IPS-11a (cell line): Measurements from ENCODE around the gene KCNQ1.

ENCODE experiments used
- H3K4me3 ChIP-seq: one replicate; pipeline ENCODE4 v1.5.1; 2013; ENCODE audit warnings: low read depth, low read length, control low read depth

Gene KCNQ1

GRCh38 chr11:2809854-2810253 lies 365.0 kb downstream of the KCNQ1 start:
- H3K4me3 ChIP-seq: no peak overlapping the region

- no peak overlapping the region for H3K4me3 ChIP-seq
Measured at GRCh38 chr11:2810411-2811205, 365.8 kb downstream of the KCNQ1 start.

- no peak overlapping the region for H3K4me3 ChIP-seq
Measured at GRCh38 chr11:2811206-2812091, 366.6 kb downstream of the KCNQ1 start.

- H3K4me3 ChIP-seq: no peak overlapping the region
Measured at GRCh38 chr11:2812371-2812991, 367.7 kb downstream of the KCNQ1 start.

- no peak overlapping the region for H3K4me3 ChIP-seq
Measured at GRCh38 chr11:2813141-2813908, 368.5 kb downstream of the KCNQ1 start.

GRCh38 chr11:2813968-2814367 lies 369.2 kb downstream of the KCNQ1 start:
- no peak overlapping the region for H3K4me3 ChIP-seq

- H3K4me3 ChIP-seq: no peak overlapping the region
Measured at GRCh38 chr11:2814751-2815150, 369.9 kb downstream of the KCNQ1 start.

- no peak overlapping the region for H3K4me3 ChIP-seq
Measured at GRCh38 chr11:2815762-2816496, 371.1 kb downstream of the KCNQ1 start.

GRCh38 chr11:2816523-2816922 lies 371.7 kb downstream of the KCNQ1 start:
- no peak overlapping the region for H3K4me3 ChIP-seq

- no peak overlapping the region for H3K4me3 ChIP-seq
Measured at GRCh38 chr11:2816941-2817421, 372.2 kb downstream of the KCNQ1 start.

GRCh38 chr11:2817431-2817830 lies 372.6 kb downstream of the KCNQ1 start:
- H3K4me3 ChIP-seq: no peak overlapping the region

GRCh38 chr11:2818021-2818420 lies 373.2 kb downstream of the KCNQ1 start:
- no peak overlapping the region for H3K4me3 ChIP-seq

GRCh38 chr11:2818503-2818902 lies 373.7 kb downstream of the KCNQ1 start:
- H3K4me3 ChIP-seq: no peak overlapping the region

GRCh38 chr11:2819316-2819715 lies 374.5 kb downstream of the KCNQ1 start:
- H3K4me3 ChIP-seq: no peak overlapping the region

GRCh38 chr11:2820976-2821375 lies 376.2 kb downstream of the KCNQ1 start:
- H3K4me3 ChIP-seq: no peak overlapping the region

GRCh38 chr11:2821891-2822290 lies 377.1 kb downstream of the KCNQ1 start:
- H3K4me3 ChIP-seq: no peak overlapping the region

GRCh38 chr11:2824851-2825250 lies 380.0 kb downstream of the KCNQ1 start:
- H3K4me3 ChIP-seq: no peak overlapping the region

GRCh38 chr11:2825261-2825888 lies 380.6 kb downstream of the KCNQ1 start:
- H3K4me3 ChIP-seq: no peak overlapping the region

GRCh38 chr11:2825889-2826678 lies 381.3 kb downstream of the KCNQ1 start:
- no peak overlapping the region for H3K4me3 ChIP-seq
